HEK293 (cell line): ENCODE data around the gene CRISP1.

Experiments
- CTCF ChIP-seq: fragments of 450-650 bp; formaldehyde crosslinking; IDR thresholded peaks from 2 replicates; pipeline ENCODE4 v1.5.1; 2016; ENCODE audit warnings: missing biosample characterization, missing genetic modification characterization
- EGR2 ChIP-seq: fragments of 450-650 bp; formaldehyde crosslinking; IDR thresholded peaks from 2 replicates; pipeline ENCODE4 v1.5.1; 2016; ENCODE audit warnings: low read depth, missing biosample characterization, missing genetic modification characterization
- HOXA7 ChIP-seq: sonication (generic); formaldehyde crosslinking; IDR thresholded peaks from 2 replicates; pipeline ENCODE4 v1.8.1; 2022; ENCODE audit warnings: missing genetic modification reagents, borderline replicate concordance
- KLF17 ChIP-seq: fragments of 450-650 bp; formaldehyde crosslinking; IDR thresholded peaks from 2 replicates; pipeline ENCODE4 v1.5.1; 2016; ENCODE audit warnings: missing biosample characterization, missing genetic modification characterization
- ZNF24 ChIP-seq: fragments of 450-650 bp; formaldehyde crosslinking; IDR thresholded peaks from 2 replicates; pipeline ENCODE4 v1.5.1; 2016; ENCODE audit warnings: missing biosample characterization, missing genetic modification characterization
- ZNF324 ChIP-seq: fragments of 450-650 bp; formaldehyde crosslinking; IDR thresholded peaks from 2 replicates; pipeline ENCODE4 v1.5.1; 2016; ENCODE audit warnings: missing biosample characterization, missing genetic modification characterization
- ZNF548 ChIP-seq: fragments of 450-650 bp; formaldehyde crosslinking; IDR thresholded peaks from 2 replicates; pipeline ENCODE4 v1.5.1; 2016; ENCODE audit warnings: missing biosample characterization, missing genetic modification characterization
- ZNF621 ChIP-seq: fragments of 450-650 bp; formaldehyde crosslinking; IDR thresholded peaks from 2 replicates; pipeline ENCODE4 v1.5.1; 2017; ENCODE audit warnings: missing biosample characterization, missing genetic modification characterization
- ZNF623 ChIP-seq: fragments of 450-650 bp; formaldehyde crosslinking; IDR thresholded peaks from 2 replicates; pipeline ENCODE4 v1.5.1; 2016; ENCODE audit warnings: missing biosample characterization, missing genetic modification characterization
- ZNF76 ChIP-seq: fragments of 450-650 bp; formaldehyde crosslinking; IDR thresholded peaks from 2 replicates; pipeline ENCODE4; 2016; ENCODE audit warnings: low read depth, missing biosample characterization, missing genetic modification characterization, borderline replicate concordance

GRCh38 chr6:49911252-49911651, 44.9 kb upstream of the CRISP1 start:
- TF ChIP-seq KLF17 (tag by site-specific recombination) (no peak), CTCF (no peak), ZNF24 (tag by site-specific recombination) (no peak), HOXA7 (CRISPR knock-in tag) (no peak), ZNF623 (tag by site-specific recombination) (no peak), ZNF548 (tag by site-specific recombination) (no peak), ZNF621 (tag by site-specific recombination) (no peak), ZNF324 (tag by site-specific recombination) (no peak), EGR2 (tag by site-specific recombination) (no peak), ZNF76 (no peak)
